GM06990 (cell line): ENCODE data around the gene WDR75.

Experiments used
- DNase-seq: peaks from one replicate; pipeline ENCODE4 v3.0.0-alpha.2; 2011; ENCODE audit not compliant: insufficient read length; ENCODE audit errors: extremely low read depth
- H3K27me3 ChIP-seq: replicated peaks from 2 replicates; pipeline ENCODE4 v1.6.0; 2011; ENCODE audit warnings: low read length; ENCODE audit not compliant: control insufficient read depth, insufficient read depth
- H3K36me3 ChIP-seq: 2 replicates; pipeline ENCODE4 v1.5.1; 2011; ENCODE audit warnings: low read length; ENCODE audit not compliant: control insufficient read depth, insufficient read depth
- H3K4me3 ChIP-seq: replicated peaks from 2 replicates; pipeline ENCODE4 v1.5.1; 2011; ENCODE audit warnings: low read depth, mild to moderate bottlenecking, control low read depth, low read length
- TF ChIP-seq, protein P1 (sequence below): IDR thresholded peaks from 2 replicates; pipeline ENCODE4 v1.5.1; 2011; ENCODE audit warnings: low read length, control low read depth, mild to moderate bottlenecking, inconsistent platforms; ENCODE audit not compliant: insufficient read depth, poor library complexity, severe bottlenecking

The WDR75 gene

DNA sequence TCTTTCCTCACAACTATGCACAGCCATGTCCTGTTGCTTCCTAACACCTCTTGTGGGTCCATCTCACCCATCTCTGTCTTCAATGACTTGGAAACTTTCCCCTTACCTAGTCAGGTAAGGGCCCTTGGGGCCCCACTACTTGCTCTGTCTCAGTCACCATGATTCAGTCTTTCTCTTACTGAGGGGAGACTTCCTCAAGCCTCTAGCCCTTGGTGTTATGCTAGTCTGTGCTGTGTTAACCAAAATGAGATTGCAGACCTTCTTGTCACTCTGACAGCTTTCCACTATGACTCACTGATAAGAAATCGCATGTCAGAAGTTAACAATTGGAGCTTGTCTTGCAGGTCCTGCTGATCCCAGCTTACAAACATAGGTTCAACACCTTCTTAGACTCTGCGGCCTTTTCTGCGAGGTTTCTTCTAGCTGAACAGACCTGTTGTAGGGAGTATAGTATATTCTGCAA, 65.3 kb downstream of the WDR75 start:
- no peaks in the 10 kb centered on the region for H3K36me3 ChIP-seq
- no peak for DNase-seq
- H3K4me3 ChIP-seq, result no peak overlapping the region
- no peaks in the 10 kb centered on the region for H3K27me3 ChIP-seq
- TF ChIP-seq, protein P1, sequence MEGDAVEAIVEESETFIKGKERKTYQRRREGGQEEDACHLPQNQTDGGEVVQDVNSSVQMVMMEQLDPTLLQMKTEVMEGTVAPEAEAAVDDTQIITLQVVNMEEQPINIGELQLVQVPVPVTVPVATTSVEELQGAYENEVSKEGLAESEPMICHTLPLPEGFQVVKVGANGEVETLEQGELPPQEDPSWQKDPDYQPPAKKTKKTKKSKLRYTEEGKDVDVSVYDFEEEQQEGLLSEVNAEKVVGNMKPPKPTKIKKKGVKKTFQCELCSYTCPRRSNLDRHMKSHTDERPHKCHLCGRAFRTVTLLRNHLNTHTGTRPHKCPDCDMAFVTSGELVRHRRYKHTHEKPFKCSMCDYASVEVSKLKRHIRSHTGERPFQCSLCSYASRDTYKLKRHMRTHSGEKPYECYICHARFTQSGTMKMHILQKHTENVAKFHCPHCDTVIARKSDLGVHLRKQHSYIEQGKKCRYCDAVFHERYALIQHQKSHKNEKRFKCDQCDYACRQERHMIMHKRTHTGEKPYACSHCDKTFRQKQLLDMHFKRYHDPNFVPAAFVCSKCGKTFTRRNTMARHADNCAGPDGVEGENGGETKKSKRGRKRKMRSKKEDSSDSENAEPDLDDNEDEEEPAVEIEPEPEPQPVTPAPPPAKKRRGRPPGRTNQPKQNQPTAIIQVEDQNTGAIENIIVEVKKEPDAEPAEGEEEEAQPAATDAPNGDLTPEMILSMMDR, result no peak

DNA sequence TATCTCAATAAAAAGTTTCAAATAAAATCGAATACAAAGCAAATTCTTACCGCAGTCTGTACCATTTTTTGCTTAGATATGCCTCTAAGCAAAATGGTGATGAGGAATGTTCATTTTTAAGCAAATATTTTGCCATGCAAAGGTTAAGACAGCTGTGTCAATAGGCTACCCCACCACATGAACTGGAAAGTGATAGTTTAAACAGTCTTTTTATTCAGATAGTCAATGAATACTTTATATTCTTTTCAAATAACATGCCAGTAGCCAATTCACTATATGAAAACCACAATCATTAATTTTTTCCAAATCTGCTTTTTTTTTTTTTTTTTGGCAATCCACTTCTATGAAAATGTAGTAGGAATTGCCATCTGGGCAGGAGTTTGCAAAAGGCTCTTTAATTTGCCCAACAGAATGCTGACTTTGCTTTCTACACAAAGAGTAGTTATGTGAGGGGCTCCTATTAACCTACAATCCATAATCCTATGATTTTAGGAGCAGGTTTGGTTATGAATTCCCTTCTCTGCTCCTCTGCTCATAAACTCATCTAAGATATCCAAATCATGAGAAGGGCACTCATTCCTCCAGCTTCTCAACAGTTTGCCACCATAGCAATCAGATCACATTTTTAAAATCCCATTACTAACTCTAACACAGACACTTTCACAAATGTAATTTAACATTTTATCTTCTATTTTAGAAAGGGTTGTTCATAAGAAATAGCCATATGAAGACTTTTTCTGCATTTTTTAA, 70.1 kb downstream of the WDR75 start:
- Histone ChIP-seq H3K36me3 (no peaks in the 10 kb centered on the region), H3K4me3 (no peak overlapping the region), H3K27me3 (no peaks in the 10 kb centered on the region)
- TF ChIP-seq, protein P1, result no peak
- no peak for DNase-seq

- no peak for DNase-seq
- H3K27me3 ChIP-seq, result no peaks in the 10 kb centered on the region
- H3K36me3 ChIP-seq, result no peaks in the 10 kb centered on the region
- TF ChIP-seq, protein P1, result no peak
- no peak overlapping the region for H3K4me3 ChIP-seq
Measured at GRCh38 chr2:189511960-189512319, 70.7 kb downstream of the WDR75 start.

DNA sequence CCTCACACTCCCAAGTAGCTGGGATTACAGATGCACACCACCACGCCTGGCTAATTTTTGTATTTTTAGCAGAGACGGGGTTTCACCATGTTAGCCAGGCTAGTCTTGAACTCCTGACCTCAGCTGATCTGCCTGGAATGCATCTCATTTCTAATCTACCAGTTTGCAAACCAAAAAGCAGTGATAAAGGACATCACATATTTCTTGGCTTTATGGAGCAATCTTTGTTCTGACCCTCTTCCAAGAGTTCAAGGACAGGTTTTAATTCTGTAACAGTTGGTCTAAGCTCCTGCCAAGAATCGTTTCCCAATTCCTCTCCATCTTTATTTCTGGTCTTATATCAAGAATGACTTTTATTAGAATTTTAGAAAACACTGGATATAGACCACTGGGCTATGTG, 71.6 kb downstream of the WDR75 start:
- H3K27me3 ChIP-seq, result no peaks in the 10 kb centered on the region
- TF ChIP-seq, protein P1, result no peak
- H3K36me3 ChIP-seq, result no peaks in the 10 kb centered on the region
- no peak for DNase-seq
- no peak overlapping the region for H3K4me3 ChIP-seq

GRCh38 chr2:189514104-189514503, 72.8 kb downstream of the WDR75 start:
- H3K36me3 ChIP-seq, result no peaks in the 10 kb centered on the region
- no peaks in the 10 kb centered on the region for H3K27me3 ChIP-seq
- no peak for DNase-seq
- TF ChIP-seq, protein P1, result no peak
- H3K4me3 ChIP-seq, result no peak overlapping the region
